Measurements from ENCODE around the gene KIF17.

KIF17 gene

DNA sequence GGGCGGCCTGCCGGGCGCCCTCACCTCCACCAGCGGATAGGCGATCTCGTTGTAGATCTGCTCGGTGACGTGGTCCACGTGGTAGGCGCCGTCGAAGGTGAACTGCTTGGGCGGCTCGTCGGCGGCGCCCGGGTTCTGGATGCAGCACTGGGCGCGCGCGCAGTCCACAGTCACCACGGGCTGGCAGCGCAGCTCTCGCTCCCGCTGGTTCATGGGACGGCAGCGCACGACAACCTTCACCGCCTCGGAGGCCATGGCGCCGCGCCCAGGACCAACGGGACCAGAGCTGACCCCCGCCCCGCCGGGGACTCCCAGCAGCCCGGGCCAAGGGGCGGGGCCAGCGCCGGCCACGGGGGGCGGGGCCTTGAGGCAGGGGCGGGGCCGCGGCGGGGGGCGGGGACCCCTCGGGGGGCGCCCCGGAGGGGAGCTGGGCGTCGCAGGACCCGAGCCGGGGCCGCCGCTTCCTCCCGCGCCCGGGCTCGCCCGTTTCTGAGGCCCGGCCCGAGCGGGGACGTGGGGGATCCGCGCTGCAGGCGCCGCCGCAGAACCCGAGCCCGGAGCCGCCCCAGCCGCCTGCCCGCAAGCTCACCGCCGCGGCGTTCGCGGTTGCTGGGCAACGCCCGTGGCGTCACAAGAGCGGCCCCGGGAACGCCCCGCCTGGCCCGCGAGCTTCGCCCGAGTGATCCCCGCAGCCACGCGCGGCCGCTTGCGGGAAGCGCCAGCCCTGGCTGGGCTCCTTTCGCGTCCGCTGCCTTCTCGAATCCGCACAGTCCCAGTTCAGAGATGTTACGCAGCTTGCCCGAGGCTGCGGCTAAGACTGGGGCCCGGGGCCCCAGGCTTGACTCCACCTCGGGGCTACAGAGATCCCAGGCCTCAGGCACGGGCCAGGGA, at the start of gene KIF17:
Gene KIF17, minus strand, starts transcription at position 556 of the 891 bp plus-strand sequence. Its CDS starts 301 bp downstream, at position 255.
- DNase-seq (ENCODE audit: low read depth) = no peak

DNA sequence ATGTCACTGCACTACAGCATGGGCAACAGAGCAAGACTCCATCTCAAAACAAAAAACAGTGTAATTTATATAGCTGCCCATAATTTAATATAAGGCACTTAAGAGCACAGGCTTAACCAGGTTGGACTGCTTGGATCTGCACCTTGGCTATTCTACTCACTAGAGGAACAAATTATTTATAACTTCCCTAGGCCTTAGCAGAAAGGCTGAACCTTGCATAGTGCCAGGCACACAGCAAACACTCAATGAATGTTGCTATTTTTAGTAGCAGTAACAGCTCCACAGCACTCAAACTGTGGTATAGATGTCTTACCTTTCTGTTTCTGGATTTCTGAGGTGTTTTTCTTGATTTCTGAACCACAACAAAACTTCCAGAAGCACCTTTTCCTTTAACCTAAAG, 49.5 kb upstream of the KIF17 start:
- DNase-seq (ENCODE audit: low read depth) = no peak

DNA sequence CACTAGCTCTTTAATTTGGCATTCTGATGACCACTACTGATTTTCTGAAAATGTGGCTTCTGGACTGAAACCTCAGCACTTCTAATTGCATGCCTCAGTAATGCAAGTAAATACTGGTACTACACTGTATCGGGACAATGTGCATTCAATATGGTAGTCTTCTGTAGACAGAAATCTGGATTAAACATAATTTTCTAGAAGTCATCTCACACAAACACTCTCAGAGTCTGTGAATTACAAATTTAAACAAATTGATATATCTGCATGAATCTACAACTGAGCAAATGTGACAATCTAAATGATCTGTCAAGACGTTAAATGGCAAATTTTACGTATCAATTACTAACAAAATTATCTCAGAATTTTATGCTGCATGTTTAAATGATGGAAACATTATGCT, 45.6 kb upstream of the KIF17 start:
- DNase-seq (ENCODE audit: low read depth) = no peak

DNA sequence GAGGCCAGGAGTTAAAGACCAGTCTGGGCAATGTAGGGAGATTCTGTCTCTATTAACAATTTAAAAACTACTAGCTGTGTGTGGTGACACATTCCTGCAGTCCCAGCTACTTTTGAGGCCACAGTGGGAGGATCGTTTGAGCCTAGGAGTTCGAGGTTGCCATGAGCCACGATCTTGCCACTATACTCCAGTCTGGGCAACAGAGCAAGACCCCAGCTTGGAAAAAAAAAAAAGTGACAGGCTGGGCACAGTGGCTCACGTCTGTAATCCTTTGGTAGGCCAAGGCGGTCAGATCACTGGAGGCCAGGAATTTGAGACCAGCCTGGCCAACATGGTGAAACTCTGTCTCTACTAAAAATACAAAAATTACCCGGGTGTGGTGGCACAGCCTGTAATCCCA, 42.5 kb upstream of the KIF17 start:
- no peak for DNase-seq (ENCODE audit: low read depth)

DNA sequence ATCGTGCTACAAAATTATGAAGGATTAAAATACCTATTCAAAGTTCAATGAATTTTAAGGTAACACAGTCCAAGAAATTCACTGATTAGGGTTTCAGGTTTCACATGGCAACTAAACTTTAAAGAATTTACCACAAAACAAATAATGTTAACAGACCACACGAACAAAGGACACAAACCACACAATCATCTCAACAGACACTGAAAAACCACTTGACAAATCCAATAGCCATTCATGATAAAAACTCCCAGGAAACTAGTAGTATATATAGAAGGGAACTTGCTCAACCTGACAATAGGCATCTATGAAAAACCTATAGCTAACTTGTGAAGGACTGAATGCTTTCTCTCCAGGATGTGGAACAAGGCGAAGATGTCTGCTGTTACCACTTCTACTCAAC, 35.8 kb upstream of the KIF17 start:
- DNase-seq (ENCODE audit: low read depth) = no peak

DNA sequence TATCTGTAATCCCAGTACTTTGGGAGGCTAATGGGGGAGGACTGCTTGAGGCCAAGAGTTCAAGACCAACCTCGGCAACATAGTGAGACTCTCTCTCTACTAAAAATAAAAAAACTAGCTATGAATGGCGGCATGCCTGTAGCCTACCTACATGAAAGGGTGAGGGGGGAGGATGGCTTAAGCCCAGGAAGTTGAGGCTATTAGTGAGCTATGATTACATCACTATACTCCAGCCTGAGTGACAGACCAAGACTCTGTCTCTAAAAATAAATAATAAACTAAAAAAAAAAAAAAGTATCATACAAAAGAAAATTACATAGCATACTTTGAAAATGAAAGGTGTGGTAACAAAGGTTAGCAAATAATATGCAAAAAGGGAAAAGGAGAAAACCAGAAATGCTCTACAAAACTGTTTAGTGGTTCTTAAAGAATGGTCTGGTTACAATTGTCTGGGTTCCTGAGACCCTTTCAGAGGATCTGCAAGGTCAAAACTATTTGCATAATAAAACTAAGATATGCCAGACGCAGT, 33.7 kb upstream of the KIF17 start:
- DNase-seq (ENCODE audit: low read depth) = no peak

DNA sequence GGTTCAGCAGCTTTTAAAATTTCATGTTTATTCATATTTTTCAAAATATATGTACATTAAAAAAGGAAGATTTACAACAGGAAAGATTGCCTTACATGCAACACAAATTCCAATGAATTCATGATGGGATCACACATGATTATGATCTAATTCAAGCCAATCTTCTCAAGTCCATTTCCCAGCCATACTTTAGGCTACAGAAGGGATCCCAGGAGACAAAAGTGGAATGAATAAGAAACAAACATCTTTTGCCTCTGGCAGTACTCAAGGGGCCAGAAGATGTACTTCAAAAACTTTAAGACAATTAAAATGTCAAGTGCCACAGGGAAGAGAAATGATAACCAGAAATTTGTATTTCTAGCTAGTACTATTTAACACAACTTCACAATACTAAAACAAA, 24.9 kb upstream of the KIF17 start:
- no peak for DNase-seq (ENCODE audit: low read depth)

DNA sequence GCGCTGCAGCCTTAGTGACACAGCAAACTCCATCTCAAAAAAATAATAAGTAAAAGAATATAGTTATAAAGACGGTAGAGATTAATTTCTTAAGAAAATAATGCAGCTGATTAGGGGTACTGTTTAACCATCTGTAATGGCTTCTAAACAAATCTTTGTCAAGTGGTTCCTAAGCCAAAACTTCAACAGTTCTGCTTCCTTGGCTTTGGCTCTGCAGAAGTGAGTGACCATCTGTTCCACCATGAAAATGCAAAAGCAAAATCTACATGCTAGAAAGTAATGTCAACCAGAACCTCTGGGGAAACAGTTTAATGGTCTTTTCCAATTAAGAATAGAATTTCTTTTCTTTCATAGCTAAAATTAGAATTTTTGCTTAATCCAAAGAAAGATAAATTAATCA, 23.0 kb upstream of the KIF17 start:
- no peak for DNase-seq (ENCODE audit: low read depth)

DNA sequence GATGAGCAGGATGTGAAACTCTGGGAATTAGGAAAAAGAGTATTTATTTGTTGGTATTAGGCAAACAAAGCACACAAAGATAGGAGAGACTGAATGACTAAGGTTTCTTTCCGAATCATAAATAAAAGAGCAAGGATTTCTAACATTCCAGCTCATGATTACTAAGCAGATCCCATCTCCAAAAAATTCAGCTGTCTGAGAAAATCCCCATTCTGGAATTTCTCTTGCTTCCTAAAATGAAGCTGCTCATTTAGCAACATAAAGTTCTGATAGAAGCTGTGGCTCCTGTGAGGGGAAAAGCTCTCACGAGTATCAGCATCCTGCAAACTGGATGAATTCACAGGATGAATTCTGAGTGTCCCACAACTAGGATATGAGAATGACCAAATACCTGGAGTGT, 21.4 kb upstream of the KIF17 start:
- no peak for DNase-seq (ENCODE audit: low read depth)

DNA sequence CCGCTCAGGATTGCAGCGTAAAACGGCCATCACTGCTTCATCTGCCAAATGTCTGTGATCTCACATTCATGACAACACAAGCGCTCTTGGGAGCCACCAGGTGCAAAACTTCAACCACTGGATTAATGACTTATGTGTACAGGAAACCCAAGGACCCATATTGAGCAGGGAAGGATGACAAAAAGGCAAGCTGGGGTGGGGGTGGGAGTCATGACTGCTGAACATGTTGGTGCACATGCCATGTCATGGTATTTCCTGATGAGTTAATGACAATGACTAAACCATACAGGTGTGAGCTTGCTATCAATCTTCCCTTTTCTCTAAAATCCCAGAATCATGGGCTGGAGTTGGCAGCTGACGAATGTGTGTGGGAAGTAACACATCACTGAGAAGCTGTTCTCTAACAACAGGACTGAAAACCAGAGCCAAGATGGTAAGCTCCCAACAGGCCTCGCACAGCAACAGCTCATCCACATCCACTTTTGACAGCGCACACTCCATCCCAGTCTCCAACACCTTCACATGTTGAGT, 17.8 kb upstream of the KIF17 start:
- no peak for DNase-seq (ENCODE audit: low read depth)

DNA sequence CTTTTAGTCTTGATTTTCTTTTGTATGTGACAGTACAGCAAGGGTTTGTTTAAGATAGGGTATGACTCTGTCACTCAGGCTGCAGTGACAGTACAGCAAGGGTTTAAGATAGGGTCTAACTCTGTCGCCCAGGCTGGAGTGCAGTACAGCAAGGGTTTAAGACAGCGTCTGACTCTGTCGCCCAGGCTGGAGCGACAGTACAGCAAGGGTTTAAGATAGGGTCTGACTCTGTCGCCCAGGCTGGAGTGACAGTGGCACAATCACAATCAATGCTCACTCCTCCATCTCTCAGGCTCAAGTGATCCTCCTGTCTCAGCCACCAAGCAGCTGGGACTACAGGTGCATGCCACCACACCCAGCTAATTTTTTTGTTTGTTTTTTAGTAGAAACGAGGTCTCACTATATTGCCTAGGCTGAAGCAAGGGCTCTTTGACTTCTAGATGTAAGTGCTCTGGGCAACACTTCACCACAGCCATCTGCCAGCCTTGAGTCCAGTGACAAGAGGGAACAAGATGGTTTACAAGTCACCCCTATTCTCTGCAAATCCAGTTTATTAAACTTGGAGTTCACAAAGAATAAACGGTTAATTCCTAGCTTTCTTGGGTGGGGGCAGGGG, 15.7 kb upstream of the KIF17 start:
- DNase-seq (ENCODE audit: low read depth) = no peak

DNA sequence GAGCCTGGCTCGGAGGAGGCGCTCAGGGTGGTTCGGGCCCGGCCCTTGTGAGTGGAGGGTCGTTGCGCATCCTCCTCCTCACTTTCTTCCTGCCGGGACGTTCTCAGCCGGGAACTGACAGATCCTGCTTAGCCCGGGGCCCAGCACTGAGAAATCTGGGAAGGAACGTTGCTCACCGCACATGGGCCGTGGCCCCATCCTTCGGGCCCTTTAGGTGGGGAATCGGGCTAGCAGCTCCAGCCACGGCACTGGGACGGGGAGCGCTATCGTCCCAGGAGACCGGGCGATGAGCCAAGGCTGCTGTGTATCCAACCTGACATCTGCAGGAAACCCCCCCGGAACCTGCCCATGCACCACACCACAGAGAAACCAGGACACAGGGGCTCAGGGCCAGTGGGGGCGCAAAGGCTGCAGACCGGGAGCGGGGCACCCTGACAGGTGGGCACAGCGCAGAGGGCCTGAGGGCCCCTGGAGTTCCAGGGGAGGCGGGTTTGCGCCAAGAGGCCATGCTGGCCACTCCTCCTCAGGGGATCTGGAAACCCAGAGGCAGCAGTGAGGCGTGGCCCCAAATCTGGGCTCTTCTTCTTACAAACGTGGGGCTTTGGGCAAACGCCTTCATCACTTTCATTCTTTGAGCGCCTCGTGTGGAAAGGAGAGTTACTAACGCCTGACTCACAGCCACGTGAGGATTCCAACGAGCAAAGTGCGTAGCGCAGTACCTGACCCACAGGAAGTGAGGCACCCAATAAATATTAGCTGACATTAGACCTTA, 15.0 kb upstream of the KIF17 start, which contains the start of gene SH2D5:
Gene SH2D5, minus strand, starts transcription at position 116 of the 772 bp plus-strand sequence. CDS start 4,659 bp downstream, outside the sequence.
- DNase-seq (ENCODE audit: low read depth) = peak; percentile 91

DNA sequence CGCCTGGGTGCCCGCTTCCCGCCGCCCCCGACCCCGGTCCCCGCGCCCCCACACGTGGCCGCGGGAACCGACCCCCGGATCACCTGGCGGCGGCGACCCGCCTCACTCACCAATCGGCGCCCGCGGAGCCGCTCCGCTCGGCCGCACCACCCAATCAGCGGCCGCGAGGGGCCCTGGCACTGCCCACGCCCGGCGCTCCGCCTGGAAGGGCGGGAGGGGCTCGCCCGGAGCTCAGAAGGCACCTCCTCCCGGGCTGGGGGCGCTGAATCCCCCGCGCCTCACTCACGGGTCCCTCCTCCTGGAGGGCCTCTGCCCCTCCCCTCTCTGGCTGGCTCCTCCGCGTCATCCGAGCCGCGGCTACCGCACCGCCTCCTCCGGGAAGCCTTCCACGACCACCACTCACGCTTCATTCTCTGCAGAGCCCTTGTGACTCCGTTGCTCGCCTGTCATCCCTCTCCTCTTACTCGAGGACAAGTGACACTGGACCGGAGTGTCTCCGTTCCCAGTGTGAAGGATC, 14.3 kb upstream of the KIF17 start:
- no peak for DNase-seq (ENCODE audit: low read depth)

DNA sequence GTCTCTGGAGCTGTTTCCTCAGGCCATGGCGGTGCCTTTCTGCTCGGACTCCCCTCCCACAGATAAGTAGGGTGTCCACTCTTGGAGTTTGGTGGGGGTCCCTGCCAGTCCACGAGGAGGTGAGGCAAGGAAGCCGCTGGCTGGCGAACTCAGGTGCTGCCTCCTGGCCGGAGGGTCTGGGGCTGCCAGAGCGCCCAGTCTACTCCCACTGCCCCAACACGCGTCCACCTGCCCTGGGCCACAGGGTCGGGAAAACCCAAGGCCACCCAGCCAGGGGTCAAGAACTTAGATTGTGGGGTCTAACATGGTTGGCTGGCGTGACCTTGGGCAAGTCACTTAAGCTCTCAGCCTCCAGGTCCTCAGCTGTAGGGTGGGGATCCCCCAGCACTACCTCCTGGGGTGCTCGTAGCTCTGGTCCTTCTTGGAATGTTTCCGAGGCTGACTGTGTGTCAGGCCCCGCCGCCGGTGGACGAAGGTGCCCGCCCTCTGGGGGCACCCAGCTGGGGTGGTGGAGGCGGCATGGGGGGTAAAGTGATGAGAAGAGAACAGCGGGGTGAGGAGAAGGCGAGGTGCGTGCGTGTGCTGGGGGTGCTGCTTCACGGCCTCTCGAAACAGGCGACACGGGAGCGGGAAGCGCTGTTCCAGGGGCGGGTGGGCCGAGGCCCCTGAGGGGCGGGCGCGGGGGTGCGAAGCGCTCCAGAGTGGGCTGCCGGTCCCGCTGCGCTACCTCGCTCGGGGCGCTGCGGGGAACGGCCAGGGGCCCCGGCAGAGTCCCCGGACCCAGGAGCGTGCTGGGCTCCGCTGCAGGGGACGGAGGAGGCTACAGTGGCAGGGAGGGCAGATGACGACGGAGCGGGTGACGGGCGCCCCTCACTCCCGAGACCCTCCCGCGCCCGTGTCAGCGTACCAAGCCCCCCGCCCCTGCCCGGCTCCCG, 13.5 kb upstream of the KIF17 start:
- no peak for DNase-seq (ENCODE audit: low read depth)

DNA sequence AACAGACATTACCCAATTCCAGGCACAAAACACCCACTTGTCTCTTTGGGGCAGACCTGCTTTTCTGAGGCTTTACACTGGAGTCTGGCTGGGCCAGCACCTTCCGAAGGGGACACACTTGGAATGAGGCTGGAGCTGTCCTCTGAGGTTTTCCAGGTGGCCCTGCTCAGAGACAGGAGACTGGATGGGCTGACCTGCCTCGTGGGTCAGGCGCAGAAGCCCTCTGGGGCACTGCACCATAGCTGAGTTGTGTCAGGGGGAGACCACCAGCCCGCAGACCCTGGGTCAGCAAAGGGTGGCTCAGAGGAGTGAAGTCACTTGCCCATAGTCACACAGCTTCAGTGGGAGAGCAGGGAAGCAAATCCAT, 12.9 kb upstream of the KIF17 start:
- no peak for DNase-seq (ENCODE audit: low read depth)

DNA sequence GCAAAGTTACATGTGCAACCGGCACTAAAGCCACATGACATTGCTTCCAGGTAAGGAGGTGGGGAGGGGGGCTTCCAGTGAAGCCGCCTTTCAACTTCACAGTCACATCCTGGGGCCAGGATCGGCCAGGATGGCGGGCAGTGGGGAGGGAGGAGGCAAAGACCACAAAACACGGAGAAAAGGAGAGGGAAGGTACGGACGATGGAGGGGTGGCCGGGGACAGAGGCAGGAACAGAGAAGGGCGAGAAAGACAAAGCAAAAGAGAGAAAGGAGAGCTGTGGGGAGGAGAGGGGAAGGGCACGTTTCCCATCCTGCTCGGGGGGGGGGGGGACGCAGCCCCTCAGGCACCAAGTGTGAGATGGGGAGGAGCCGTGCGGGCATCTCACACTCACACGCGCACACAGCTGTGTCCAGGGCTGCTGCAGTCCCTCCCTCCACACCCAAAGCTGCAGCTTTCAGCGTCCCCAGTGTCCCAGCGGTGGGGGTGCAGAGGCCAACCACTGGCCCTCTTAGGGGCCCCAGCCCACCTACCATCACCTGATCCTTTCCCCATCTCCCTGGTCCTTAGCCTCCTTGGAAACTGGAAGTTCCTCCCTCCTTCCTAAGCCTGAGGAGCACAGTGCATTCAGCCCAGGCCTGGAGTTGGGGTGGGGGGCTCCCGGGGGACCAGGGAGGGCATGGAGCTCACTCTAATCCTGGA, 12.3 kb upstream of the KIF17 start:
- DNase-seq (ENCODE audit: low read depth) = no peak

DNA sequence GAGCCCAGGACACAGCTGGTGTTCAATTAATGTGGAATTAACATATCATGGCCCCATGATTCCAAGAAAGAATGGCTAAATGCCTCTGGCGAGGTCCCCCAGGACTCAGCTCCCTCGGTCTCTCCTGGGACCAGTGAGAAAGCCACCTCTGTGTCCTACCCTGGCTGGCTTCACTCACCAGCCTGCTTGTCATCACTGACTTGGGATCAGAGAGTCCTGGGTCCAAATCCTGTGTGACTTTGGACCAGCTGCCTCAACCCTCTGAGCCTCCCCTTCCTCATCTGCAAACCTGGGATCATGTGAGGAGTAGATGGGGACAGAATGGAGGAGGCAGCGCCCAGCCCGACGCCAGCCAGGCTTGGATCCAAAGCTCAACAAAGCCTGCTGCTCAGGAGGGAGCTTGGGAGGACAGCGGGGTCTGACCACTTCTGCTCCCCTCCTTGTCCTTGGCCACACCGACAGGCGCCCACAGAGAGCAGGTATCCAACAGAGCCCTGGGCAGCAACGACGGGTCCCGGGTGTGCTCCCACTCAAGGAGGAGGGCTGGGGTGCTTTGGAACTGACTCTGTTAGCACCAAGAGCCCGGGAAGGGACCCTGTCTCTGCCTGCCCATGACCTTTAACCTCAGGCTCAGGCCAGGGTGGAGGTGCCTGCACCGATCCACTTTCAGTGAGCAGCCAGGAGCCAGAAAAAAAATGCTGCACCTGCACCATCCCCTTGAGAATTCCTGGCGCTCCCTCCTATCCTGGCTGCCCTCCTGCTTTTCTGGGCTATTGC, 11.5 kb upstream of the KIF17 start:
- no peak for DNase-seq (ENCODE audit: low read depth)

DNA sequence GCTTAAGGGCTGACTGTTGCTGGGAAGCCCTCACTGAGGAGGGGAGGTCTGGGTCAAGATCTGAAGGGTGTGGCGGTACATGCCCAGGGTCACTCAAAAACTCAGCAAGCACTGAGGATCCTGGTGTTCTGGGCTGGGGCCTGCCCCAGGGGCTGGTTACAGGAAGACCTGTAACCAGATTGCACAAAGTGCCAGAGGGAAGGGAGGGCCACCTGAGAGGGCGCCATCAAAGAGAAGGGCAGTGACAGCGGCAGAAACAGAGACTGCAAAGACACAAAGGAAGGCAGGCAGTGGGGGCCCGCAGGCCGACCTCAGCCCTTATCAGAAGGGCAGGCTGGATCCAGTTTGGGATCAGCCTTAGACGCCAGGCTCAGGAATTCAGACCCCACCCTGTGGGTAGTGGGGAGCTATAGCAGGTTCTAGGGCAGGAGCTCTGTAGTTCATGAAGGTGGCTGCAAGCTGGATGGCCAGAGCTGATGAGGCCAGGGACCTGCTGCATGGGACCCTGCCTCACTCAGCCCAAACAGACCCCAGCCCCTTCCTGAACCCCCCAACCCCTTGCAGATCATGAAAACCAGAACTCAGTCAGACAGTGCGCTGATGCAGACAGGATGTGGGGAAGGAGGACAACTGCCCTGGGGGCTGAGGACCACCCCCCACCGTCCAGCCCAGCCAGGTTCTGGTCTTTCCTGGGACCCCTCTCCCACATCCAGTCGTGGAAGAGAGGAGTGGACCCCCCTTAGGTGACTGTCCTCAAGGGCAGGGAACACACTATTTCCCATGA, 10.8 kb upstream of the KIF17 start:
- DNase-seq (ENCODE audit: low read depth) = no peak

Data from non-pigmented ciliary epithelial cell (primary cell).